ENCODE measurements around the gene MYO5A.
"Not testable (repeated sequence)": the region's sequence is repeated elsewhere in the genome, so short reads cannot be mapped to it uniquely, and the experiment has no call there.

The MYO5A gene

DNA sequence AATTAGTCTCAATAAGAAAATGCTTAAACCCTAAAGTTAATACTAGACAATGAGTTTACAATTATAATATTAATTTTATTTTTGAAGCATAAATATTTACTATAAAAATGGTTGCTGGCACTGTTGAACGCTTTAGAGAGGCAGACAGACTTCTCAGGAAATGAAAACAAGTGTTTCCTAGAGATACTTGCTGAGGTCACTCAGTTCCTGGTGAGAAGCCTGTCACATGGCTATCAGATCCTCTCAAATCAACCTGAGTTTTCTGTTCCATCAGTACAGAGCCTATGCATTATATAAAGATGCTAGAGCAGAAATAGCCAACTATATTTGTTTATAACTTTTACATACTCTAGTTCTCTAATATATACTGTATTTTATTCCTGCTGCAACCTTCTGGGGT is 109.2 kb downstream of the MYO5A start:
- no peak for DNase-seq (ENCODE audit: low spot score)

DNA sequence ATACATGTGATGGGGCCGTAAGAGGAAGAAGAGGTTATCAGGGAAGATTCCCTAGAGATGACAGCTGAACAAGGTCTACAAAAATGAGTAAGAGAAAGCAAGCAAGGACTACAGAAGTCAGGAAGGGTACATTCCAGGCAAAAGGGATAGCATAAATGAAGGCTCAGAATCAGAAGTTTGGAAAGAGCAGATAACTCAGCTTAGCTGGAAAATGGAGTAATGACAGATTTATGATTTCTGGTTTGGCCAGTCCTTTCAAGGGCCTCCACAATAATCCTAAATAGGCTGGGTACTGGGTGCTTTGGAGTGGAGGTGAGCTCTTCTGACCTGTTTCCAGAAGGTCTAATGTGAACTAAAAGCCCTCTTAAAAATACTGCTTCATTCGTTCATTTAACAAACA is 110.7 kb downstream of the MYO5A start:
- DNase-seq (ENCODE audit: low spot score) = no peak

- no peak for DNase-seq (ENCODE audit: low spot score)
Measured at GRCh38 chr15:52417521-52417920, 111.2 kb downstream of the MYO5A start.

- not testable (repeated sequence) for DNase-seq (ENCODE audit: low spot score)
Measured at GRCh38 chr15:52416566-52416965, 112.1 kb downstream of the MYO5A start.

- no peak for DNase-seq (ENCODE audit: low spot score)
Measured at GRCh38 chr15:52415628-52416027, 113.1 kb downstream of the MYO5A start.

GRCh38 chr15:52414936-52415335 is 113.7 kb downstream of the MYO5A start:
- no peak for DNase-seq (ENCODE audit: low spot score)

DNA sequence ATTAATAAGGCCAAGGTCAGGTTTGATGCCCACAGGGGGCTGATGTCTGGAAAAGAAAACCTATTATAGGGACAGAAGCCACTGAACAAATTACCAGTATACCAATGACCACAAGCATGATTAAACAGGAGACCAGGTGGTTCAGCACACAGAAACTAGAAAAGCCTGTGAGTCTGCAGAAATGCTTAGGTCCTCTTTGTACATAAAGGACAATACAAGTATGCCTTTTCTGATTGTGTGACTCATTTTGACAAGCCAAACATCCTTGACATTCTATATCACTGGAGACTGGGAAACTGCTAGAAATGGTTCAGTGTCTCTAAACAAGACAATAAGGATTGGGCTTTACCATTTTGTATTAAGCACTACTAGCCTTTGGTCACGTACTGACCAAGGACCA is 119.9 kb downstream of the MYO5A start:
- DNase-seq (ENCODE audit: low spot score) = peak; percentile 5

DNA sequence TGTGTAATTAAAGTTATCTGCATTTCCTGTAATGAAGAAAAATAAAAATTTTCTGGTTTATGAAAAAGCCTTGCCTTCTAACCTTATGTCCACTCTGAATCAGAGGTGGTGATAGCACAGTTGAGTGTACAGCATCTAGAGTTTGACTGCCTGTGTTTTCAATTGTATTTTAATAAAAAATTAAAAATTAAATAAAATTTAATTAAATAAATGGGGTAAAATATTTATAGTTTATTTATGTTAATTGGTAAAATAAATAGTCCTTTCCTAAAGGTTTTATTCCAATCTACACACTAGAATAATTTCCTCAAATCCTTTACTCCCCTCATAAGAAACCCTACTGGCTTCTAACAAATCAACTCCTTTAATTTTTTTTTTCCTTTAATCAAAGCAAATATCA is 121.3 kb downstream of the MYO5A start:
- DNase-seq (ENCODE audit: low spot score) = no peak

DNA sequence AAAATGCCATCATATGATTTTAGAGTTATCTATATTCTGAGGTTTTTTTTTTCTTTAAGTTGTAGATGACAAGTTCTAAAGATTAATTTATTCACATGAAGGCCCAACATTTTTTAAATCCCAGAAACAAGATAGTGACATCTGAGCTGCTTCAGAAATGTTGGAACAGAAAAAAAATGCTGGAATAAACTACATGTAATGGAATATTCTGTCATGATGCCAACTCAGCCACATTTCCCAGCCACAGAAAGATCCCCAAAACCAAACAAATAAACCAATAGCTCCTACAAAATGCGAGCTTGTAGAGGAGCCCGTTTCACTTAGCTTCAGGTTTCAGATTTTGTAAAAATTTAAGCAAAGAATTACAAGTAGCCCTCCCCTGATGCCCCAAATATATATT is 122.1 kb downstream of the MYO5A start:
- no peak for DNase-seq (ENCODE audit: low spot score)

GRCh38 chr15:52405856-52406255 is 122.8 kb downstream of the MYO5A start:
- DNase-seq (ENCODE audit: low spot score) = no peak

GRCh38 chr15:52397118-52397517 is 131.6 kb downstream of the MYO5A start:
- no peak for DNase-seq (ENCODE audit: low spot score)

- DNase-seq (ENCODE audit: low spot score) = no peak
Measured at GRCh38 chr15:52394118-52394517, 134.6 kb downstream of the MYO5A start.

- DNase-seq (ENCODE audit: low spot score) = no peak
Measured at GRCh38 chr15:52392008-52392687, 136.5 kb downstream of the MYO5A start.

- DNase-seq (ENCODE audit: low spot score) = no peak
Measured at GRCh38 chr15:52391069-52391468, 137.6 kb downstream of the MYO5A start.

DNA sequence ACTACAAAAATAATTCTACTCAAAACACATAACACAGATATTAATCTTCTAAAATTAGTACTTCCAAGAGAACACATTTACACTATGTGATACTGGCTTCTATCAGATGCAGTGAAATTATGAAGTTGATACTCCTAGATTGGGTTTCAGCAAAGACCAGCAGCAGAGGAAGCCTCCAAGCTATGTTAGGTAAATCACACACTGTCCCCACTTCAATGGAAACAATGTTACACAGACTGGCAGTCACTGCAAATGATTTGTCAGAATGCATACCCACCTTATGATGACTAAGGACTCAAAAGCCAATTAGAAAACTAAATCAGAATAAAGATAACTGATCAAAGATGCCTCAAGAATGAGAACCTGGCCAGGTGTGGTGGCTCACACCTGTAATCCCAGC is 143.0 kb downstream of the MYO5A start:
- no peak for DNase-seq (ENCODE audit: low spot score)

- DNase-seq (ENCODE audit: low spot score) = no peak
Measured at GRCh38 chr15:52383100-52383588, 145.5 kb downstream of the MYO5A start.

DNA sequence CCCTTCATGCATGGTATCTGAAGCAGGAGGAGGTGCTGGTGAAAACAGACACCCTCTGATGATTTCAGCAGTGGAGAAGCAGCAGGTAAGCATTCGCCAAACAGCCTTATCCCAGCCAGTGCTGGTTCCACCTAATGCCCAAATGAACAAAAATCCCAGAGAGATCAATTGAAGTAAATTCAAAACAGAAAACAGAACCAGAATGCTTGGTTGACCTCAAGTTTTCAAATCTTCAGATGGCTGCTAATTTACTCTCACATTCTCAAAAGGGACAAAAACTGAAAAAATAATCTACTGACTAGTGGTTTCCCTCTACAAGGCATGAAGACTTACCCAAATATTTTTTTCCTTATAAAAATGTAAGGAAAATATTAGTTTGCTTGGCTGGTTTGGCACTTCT is 146.0 kb downstream of the MYO5A start:
- no peak for DNase-seq (ENCODE audit: low spot score)

- DNase-seq (ENCODE audit: low spot score) = no peak
Measured at GRCh38 chr15:52379395-52380106, 149.1 kb downstream of the MYO5A start.

DNA sequence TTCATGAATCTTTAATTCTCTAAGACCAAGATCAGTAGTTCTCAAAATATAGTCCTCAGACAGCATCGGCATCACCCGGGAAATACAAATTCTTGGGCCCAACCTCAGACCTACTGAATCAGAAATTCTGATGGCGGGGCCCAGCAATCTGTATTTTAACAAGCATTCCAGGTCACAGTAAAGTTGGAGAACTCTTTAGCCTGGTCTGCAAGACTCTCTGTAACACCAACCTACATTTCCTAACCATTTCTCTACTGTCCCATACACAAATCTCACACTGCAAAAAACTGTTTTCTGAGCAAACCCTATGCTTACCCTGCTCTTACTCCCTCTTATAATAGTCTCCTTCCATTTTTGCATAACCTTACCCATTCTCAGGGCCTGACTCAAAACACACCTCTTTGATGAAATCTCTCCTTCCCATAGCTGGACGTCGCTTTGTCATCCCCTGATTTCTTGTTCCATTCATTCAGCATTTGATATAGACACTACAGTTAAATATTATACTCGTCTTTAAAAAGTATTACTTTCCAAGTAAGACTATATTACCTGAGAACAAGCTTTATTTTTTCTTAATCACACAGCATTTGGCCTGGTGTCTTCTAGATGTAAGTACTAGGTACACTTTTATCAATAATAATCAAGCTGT is 149.8 kb downstream of the MYO5A start:
- no peak for DNase-seq (ENCODE audit: low spot score)

- DNase-seq (ENCODE audit: low spot score) = no peak
Measured at GRCh38 chr15:52370010-52370409, 158.7 kb downstream of the MYO5A start.

- DNase-seq (ENCODE audit: low spot score) = no peak
Measured at GRCh38 chr15:52369455-52369854, 159.2 kb downstream of the MYO5A start.

DNA sequence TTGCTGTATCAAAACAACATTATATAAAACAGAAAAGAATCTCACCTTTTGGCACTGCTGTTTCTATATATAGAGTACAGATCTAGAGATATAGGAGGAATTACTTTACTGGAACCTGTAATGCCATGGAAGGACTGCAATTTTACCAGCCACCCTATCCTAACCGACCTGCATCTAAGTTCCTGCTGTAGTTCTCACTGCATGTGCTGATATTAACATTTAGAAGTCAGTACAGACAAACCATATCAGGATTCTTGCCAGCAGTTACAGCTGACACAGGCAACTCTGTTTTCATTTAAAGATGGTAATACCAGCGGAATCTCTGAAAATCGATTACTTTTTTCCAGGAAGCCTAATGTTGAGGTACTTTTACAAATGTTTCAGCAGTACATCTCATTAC is 159.7 kb downstream of the MYO5A start:
- no peak for DNase-seq (ENCODE audit: low spot score)

DNA sequence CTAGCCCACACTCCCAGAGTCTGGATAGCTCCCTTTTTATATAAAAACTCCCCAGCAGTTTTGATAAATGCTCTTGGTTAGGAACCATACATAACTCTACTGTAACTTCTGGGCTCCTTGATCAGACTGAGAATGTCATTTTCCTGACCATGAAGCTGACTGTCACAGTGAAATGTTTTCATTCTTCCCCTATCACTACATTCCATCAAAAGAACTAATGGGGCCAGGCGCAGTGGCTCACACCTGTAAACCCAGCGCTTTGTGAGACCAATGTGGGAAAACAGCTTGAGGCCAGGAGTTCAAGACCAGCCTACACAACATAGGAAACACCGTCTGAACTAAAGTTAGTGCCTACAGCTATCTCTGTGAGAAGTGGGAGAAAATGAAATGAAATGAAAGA is 160.3 kb downstream of the MYO5A start:
- no peak for DNase-seq (ENCODE audit: low spot score)

All from SW480 (cell line).